ENCODE results near the gene CRYBG3. TPM values are rescaled to one million over a fixed set of nuclear protein-coding genes. Genes with fewer than 3 reads are reported as not detected.

CRYBG3 gene
- total and polyA plus RNA-seq, 3 donors from 2014 or later: 39.7 to 49.8 (median 47.6) TPM

DNA sequence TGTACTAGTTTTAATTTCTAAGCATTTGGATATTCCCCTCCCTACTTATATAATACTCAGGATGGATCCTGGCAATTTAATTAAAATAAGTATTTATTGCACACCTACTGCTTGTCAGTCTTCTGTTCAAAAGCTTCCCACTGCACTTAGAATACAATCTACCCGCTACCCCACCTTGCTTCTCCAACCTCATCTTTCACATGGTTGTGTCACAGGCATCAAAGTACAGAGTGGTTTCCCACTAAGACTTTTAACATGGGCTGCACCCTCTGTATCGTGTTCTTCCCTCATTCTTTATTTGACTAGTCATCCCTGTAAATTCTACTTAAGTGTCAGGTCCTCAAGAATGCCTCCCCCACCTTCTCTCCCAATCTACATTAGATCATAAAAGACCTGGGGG is 115.4 kb downstream of the CRYBG3 start:
- no peaks in the 10 kb centered on the region for H3K36me3 ChIP-seq (ENCODE audit: low read depth, missing control alignments)
- no peaks in the 10 kb centered on the region for H3K27me3 ChIP-seq
- intact Hi-C loops (cut with DNase I; ENCODE audit: low total_unique reads): no loop called here
- H3K9me3 ChIP-seq: no peaks in the 10 kb centered on the region
- H3K4me3 ChIP-seq: no peak overlapping the region
- TF ChIP-seq POLR2A (IDR thresholded peaks at IDR 0.05) (no peak), CTCF (IDR thresholded peaks at IDR 0.05) (no peak)
- WGBS, 2 donors: 75 to 88% methylated on average over 2 of the region's 2 CpGs
- no peak overlapping the region for H3K27ac ChIP-seq
- no peak for DNase-seq
- H3K4me1 ChIP-seq: no peaks in the 10 kb centered on the region

DNA sequence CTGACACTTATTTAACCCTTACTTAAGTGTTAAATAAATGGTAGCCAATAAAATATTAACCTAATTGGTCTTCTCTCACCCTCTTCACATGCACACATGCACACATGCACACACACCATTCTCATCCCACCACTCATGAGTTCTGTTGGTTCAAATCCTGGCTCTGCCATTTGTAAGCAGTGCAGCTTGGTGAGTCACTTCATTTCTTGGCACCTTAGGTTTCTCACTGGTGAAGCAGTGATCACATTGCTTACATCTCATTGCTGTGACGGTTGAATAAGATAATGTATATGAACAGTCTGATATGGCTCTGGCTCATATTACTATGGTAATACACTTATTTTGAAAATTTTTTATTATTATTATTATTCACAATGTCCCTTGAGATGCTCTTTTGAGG is 116.6 kb downstream of the CRYBG3 start:
- H3K4me1 ChIP-seq: no peaks in the 10 kb centered on the region
- WGBS, 2 donors: 90 to 91% methylated on average over 1 of the region's 1 CpG
- intact Hi-C loops (cut with DNase I; ENCODE audit: low total_unique reads): no loop called here
- no peaks in the 10 kb centered on the region for H3K27me3 ChIP-seq
- H3K4me3 ChIP-seq: no peak overlapping the region
- no peaks in the 10 kb centered on the region for H3K9me3 ChIP-seq
- no peak for TF ChIP-seq POLR2A (IDR thresholded peaks at IDR 0.05)
- TF ChIP-seq CTCF (IDR thresholded peaks at IDR 0.05): no peak
- H3K27ac ChIP-seq: no peak overlapping the region
- no peak for DNase-seq
- H3K36me3 ChIP-seq (ENCODE audit: low read depth, missing control alignments): no peaks in the 10 kb centered on the region

DNA sequence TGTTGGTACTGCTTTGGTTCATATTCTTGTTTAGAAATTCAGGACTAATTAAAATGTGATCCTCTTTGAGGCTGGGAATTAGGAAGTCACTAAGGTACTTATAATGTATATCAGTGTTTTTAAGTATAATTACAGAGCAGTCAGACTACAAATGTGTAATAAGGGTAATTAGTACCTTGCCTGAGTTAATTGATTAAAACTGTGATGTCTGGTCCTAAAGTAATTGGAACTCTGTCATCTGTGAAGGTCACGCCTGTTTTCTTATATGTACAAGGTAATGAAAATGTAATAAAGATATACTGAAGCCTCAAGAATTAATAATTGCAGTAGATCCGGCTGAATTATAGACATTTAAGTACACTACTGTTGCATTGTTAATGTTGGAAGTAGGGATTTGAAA is 117.6 kb downstream of the CRYBG3 start:
- H3K36me3 ChIP-seq (ENCODE audit: low read depth, missing control alignments): no peaks in the 10 kb centered on the region
- WGBS, 2 donors: 84 to 92% methylated on average over 2 of the region's 2 CpGs
- intact Hi-C loops (cut with DNase I; ENCODE audit: low total_unique reads): no loop called here
- no peak overlapping the region for H3K27ac ChIP-seq
- H3K4me3 ChIP-seq: no peak overlapping the region
- no peak for TF ChIP-seq POLR2A (IDR thresholded peaks at IDR 0.05)
- TF ChIP-seq CTCF (IDR thresholded peaks at IDR 0.05): no peak
- no peaks in the 10 kb centered on the region for H3K4me1 ChIP-seq
- H3K9me3 ChIP-seq: no peaks in the 10 kb centered on the region
- no peaks in the 10 kb centered on the region for H3K27me3 ChIP-seq
- DNase-seq: no peak

GRCh38 chr3:97940034-97940433 is 118.2 kb downstream of the CRYBG3 start:
- 80 to 84% methylated on average over 1 of the region's 1 CpG for WGBS, 2 donors
- no peaks in the 10 kb centered on the region for H3K36me3 ChIP-seq (ENCODE audit: low read depth, missing control alignments)
- no peaks in the 10 kb centered on the region for H3K9me3 ChIP-seq
- TF ChIP-seq POLR2A (IDR thresholded peaks at IDR 0.05): no peak
- TF ChIP-seq CTCF (IDR thresholded peaks at IDR 0.05): no peak
- no peaks in the 10 kb centered on the region for H3K4me1 ChIP-seq
- intact Hi-C loops (cut with DNase I; ENCODE audit: low total_unique reads): no loop called here
- H3K4me3 ChIP-seq: no peak overlapping the region
- DNase-seq: no peak
- H3K27ac ChIP-seq: no peak overlapping the region
- no peaks in the 10 kb centered on the region for H3K27me3 ChIP-seq

GRCh38 chr3:97942801-97943546 is 121.2 kb downstream of the CRYBG3 start:
- intact Hi-C loops (cut with DNase I; ENCODE audit: low total_unique reads): no loop called here
- no peak for DNase-seq
- no peaks in the 10 kb centered on the region for H3K27me3 ChIP-seq
- no peaks in the 10 kb centered on the region for H3K36me3 ChIP-seq (ENCODE audit: low read depth, missing control alignments)
- no peaks in the 10 kb centered on the region for H3K4me1 ChIP-seq
- no peak overlapping the region for H3K4me3 ChIP-seq
- WGBS, 2 donors: 67 to 74% methylated on average over 4 of the region's 4 CpGs
- no peaks in the 10 kb centered on the region for H3K9me3 ChIP-seq
- TF ChIP-seq CTCF (IDR thresholded peaks at IDR 0.05) (no peak), POLR2A (IDR thresholded peaks at IDR 0.05) (no peak)
- no peak overlapping the region for H3K27ac ChIP-seq
